Dendritic cell treated with granulocyte-macrophage colony-stimulating factor and Interleukin-4, amounts not matched to agents 40 ng/mL and 50 ng/mL, for 4 days (primary cell): ENCODE data around the gene TFAP2D.

ENCODE experiments used
- H3K27ac Mint-ChIP-seq: one replicate; pipeline ENCODE4 v1.8.0; 2022; ENCODE audit warnings: mild to moderate bottlenecking, mixed read lengths
- H3K27me3 Mint-ChIP-seq: one replicate; pipeline ENCODE4 v1.8.0; 2022; ENCODE audit warnings: mild to moderate bottlenecking, mixed read lengths
- H3K36me3 Mint-ChIP-seq: one replicate; pipeline ENCODE4 v1.8.0; 2022; ENCODE audit warnings: low read depth, mixed read lengths
- H3K4me1 Mint-ChIP-seq: one replicate; pipeline ENCODE4 v1.8.0; 2022; ENCODE audit warnings: low read depth, mixed read lengths
- H3K4me3 Mint-ChIP-seq: one replicate; pipeline ENCODE4 v1.8.0; 2022; ENCODE audit warnings: mild to moderate bottlenecking, moderate library complexity, mixed read lengths
- H3K9me3 Mint-ChIP-seq: one replicate; pipeline ENCODE4 v1.8.0; 2022; ENCODE audit warnings: mixed read lengths
- intact Hi-C: fragments of 100-400 bp; cut with micrococcal nuclease; formaldehyde crosslinking; loops from one replicate; pipeline ENCODE4 v1.15.0; 2022

TFAP2D gene

DNA sequence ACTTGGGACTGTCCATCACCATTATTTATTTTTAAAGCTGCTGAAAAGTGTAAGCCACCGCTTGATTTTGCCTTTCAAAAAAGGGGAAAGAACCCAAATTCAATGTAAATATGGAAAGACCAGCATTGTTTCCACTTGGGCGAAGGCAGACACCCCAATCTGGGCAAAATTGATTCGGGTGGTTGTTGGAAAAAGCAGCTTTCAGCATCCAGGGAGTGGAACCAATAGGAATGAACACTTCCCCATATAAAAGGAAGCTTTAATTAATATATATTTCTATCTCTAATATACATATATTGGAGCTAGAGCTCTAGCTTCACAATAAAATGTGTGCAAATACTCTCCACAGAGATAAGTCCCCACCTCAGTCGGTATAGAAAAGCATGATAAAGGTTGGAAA, at the start of gene TFAP2D:
TSS of gene TFAP2D (plus strand) at position 301 of the 400 bp plus-strand sequence. CDS start 530 bp downstream, outside the sequence.
- Mint-ChIP-seq H3K36me3 (no peaks in the 10 kb centered on the region), H3K27ac (no peak within 1 kb of the TSS), H3K4me3 (no peak within 1 kb of the TSS), H3K9me3 (peaks cover 2% of the 10 kb centered on the region), H3K4me1 (no peaks in the 10 kb centered on the region), H3K27me3 (peaks cover 91% of the 10 kb centered on the region)
- intact Hi-C loops, result no loop called here

DNA sequence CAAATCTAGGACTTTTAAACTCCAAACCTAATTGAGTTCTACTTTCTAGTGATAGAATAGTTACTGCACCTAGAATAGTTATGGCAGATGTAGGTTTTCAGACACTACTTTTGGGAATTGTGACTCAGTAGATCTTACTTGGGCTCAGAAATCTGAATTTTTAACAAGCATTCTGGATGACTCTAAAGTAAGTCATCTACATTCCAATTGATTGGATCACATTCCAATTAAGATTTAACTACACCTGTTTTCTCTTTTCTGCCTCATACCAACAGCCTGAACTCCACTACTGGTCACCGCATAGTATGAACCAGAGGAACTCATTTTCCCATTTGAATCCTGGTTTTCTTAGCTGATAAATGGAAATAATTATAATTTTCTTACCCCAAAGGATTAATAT, 49.5 kb upstream of the TFAP2D start:
- Mint-ChIP-seq H3K27me3 (no peaks in the 10 kb centered on the region), H3K27ac (no peak overlapping the region), H3K4me1 (no peaks in the 10 kb centered on the region), H3K36me3 (no peaks in the 10 kb centered on the region), H3K9me3 (no peaks in the 10 kb centered on the region), H3K4me3 (no peak overlapping the region)
- intact Hi-C loops, result no loop called here

DNA sequence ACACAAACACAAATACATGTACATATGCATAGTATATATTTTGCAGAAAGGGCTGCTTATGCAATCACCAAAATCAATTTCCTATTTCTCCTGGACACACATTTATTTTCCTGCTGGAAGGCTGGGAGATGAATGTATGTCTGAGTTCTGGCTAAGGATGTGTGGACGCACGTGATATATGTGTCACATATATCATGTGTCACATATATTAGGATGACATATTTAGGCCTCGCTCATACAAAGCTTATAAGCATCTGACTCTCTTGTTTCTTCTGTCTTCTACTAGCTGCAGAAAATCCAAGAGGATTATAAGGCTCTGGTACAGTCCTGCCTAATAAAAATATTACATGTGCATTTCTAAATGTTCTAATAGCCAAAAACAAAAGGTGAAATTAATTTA, 47.2 kb upstream of the TFAP2D start:
- no peak overlapping the region for H3K27ac Mint-ChIP-seq
- no peaks in the 10 kb centered on the region for H3K9me3 Mint-ChIP-seq
- H3K4me3 Mint-ChIP-seq, result no peak overlapping the region
- H3K27me3 Mint-ChIP-seq, result no peaks in the 10 kb centered on the region
- intact Hi-C loops, result no loop called here
- H3K4me1 Mint-ChIP-seq, result no peaks in the 10 kb centered on the region
- no peaks in the 10 kb centered on the region for H3K36me3 Mint-ChIP-seq

DNA sequence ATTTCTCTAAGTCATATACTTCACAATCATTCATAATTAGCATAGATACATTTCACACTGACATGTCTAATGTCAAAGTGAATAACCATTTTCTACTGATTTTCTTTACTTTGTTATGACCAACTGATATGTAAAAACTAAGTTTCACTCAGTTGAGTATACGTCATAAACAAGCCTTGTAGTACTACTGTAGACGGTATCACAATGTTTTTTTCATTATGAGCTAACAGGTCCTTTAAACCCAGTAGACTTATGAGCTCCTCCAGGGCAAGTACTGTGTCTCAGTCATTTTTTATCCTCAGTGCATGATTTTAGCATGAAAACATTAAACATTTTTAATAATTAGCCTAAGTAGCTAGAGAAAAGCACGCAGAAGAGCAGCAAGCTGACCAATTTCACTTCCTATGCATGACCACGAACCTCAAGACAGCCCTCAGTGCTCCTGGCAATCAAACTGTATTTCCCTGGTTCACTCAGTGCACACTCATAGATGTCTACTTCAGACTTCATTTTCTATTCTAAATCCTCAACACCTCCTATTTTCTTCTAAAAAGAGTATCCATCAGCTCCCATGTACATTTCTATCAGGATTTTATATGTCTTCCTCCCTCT, 32.0 kb upstream of the TFAP2D start:
- H3K4me3 Mint-ChIP-seq, result no peak overlapping the region
- H3K4me1 Mint-ChIP-seq, result no peaks in the 10 kb centered on the region
- no peaks in the 10 kb centered on the region for H3K9me3 Mint-ChIP-seq
- no peaks in the 10 kb centered on the region for H3K27me3 Mint-ChIP-seq
- no peaks in the 10 kb centered on the region for H3K36me3 Mint-ChIP-seq
- no peak overlapping the region for H3K27ac Mint-ChIP-seq
- intact Hi-C loops, result no loop called here

DNA sequence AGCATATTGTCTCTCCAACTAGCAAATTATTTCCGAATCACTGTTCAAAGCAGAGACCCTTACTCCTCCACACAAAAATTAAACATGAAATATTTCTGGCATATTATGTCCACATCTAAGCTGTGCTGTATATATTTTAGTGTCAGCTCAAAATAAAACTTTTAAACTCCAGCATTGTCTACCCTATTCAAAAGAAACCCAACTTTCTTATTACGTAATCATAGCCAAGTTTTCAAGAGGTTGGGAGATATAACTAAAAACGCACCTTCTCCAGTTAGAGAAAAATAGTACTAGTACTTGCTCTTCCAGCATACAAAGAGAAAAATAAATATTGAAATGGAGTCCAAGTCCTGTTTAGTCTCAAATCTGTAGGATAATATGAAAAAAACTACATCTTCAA, 24.1 kb upstream of the TFAP2D start:
- intact Hi-C loops, result no loop called here
- Mint-ChIP-seq H3K27ac (no peak overlapping the region), H3K27me3 (no peaks in the 10 kb centered on the region), H3K4me3 (no peak overlapping the region), H3K9me3 (no peaks in the 10 kb centered on the region), H3K36me3 (no peaks in the 10 kb centered on the region), H3K4me1 (no peaks in the 10 kb centered on the region)

DNA sequence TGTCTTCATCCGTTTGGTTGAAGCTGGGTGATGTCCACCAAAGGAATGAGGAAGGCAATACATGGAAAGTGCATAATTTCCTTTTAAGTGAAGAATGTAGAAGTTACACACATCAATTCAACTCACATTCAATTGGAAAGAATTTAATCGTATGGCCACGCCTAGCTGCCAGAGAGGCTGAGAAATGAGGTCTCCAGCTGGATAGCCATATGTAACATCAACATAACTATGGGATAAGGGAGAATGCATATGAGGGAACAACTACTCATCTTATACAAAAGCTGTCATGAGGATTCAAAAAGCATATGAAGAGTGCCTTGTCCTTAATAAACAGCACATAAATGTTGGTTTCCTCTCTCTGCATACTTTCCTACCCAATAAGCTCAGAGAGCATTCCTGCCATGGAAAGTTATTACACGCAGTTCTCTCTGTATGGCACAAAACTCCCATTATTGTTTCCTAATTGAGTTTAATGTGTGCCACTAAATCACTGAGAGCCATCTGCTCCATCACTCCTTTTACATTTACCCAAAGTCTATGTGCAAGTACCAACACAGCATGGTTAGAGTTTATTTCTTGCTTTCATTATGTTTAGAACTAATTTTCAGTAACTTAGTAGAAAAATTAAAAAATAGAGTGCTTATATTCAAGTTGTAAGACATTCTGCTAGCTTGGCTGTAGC, 21.4 kb upstream of the TFAP2D start:
- Mint-ChIP-seq H3K9me3 (no peaks in the 10 kb centered on the region), H3K36me3 (no peaks in the 10 kb centered on the region), H3K27ac (no peak overlapping the region)

DNA sequence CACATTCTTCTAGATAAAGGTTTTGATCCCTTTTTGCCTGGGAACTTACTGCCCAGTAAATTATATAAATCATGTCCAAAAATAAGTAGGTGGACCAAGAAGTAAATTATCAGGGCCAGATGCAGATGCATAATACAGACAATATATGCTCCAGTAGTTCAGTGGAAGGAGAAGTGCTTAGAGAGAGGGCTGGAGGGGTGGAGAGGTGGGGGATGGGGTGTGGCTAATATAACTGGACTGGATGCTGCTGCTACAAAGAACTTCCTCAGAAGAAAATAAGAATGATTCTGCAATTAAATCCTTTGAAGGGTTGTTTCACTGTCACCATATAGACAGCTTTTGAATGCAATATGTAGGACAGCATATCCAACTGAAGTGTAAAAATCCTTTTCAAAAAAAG, 14.8 kb upstream of the TFAP2D start:
- Mint-ChIP-seq H3K4me3 (no peak overlapping the region), H3K27me3 (peaks cover 7% of the 10 kb centered on the region)

More for the DNA sequence above, 21.4 kb upstream of the TFAP2D start:
- Mint-ChIP-seq H3K4me1 (no peaks in the 10 kb centered on the region), H3K4me3 (no peak overlapping the region), H3K27me3 (no peaks in the 10 kb centered on the region)
- intact Hi-C loops, result no loop called here

DNA sequence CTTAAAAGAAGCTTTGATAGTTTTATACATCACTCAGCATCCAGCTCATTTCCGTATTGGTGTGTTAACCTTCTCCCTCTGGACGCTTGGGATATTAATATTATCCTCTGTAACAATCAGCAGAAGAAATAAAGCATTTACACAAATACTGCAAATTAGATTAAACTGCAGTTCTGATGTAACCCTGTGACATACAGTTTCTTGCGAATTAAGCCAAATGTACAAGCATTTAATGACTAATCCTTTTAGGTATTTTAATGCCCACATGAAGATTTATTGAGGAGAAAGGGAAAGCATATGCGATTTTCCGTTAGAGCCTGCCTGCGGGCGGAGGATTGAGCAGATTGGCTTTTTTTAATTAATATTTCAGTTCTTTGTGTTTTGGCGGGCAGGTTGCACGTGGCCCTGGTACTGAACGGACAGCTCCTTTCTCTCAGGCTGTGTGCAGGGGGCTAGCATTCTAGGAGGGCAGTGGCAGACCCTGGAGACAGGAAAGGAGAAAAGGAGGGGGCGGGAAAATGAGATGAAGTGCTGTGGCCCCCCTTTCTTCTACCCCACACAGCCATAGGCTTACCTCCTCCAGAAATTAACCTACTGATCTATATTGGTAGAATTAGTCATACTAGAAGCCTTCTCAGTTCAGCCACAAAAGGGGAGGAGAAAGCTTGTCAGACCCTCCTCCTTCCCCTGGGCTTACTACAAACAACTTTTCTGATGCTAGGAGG, 14.1 kb upstream of the TFAP2D start:
- peaks cover 7% of the 10 kb centered on the region for H3K27me3 Mint-ChIP-seq
- intact Hi-C loops, result no loop called here
- no peaks in the 10 kb centered on the region for H3K4me1 Mint-ChIP-seq
- no peaks in the 10 kb centered on the region for H3K36me3 Mint-ChIP-seq
- no peaks in the 10 kb centered on the region for H3K9me3 Mint-ChIP-seq
- H3K4me3 Mint-ChIP-seq, result no peak overlapping the region
- no peak overlapping the region for H3K27ac Mint-ChIP-seq

More for the DNA sequence above, 14.8 kb upstream of the TFAP2D start:
- no peaks in the 10 kb centered on the region for H3K36me3 Mint-ChIP-seq
- no peaks in the 10 kb centered on the region for H3K9me3 Mint-ChIP-seq
- no peaks in the 10 kb centered on the region for H3K4me1 Mint-ChIP-seq
- H3K27ac Mint-ChIP-seq, result no peak overlapping the region
- intact Hi-C loops, result no loop called here

DNA sequence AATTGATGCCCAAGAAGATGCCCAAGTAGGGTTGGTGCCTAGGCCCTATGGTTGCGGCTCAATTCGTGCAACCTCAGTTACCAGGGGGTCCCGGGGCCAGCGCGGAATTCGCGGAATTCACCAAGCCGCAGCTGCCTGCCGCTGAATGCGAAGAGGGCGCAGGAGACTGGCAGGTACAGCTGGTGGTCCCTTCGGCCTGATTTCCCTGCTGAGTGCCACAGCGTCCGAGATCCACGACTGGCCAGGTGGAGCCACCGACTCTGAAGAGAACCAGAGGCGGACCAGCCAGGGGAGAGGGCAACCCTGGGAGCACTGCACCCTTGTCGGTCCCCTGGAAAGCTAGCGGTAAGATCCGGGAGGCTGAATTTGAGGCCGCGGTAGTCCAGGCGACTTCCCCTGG, 6.8 kb upstream of the TFAP2D start:
- Mint-ChIP-seq H3K27me3 (peaks cover 64% of the 10 kb centered on the region), H3K27ac (no peak overlapping the region), H3K4me1 (no peaks in the 10 kb centered on the region), H3K4me3 (no peak overlapping the region), H3K9me3 (peaks cover 8% of the 10 kb centered on the region), H3K36me3 (no peaks in the 10 kb centered on the region)
- intact Hi-C loops, result no loop called here

DNA sequence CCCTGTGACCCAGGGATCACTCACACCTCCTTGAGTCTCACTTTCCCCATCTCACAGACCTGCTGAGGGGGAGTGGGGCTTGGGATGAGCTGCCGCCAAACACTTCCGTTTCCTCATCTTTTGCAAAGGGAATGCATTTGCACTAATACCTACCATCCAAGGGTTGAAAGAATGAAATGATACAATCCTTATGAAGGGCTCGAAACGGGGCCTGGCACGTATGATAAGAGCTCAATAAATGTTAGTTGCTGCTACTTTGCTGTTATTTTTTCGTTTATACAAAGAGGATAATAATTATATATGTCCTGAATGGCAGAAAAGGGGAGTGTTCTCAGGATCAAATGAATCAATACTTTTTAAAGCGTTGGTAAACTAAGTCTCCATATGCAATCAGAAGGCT, 6.1 kb upstream of the TFAP2D start:
- peaks cover 70% of the 10 kb centered on the region for H3K27me3 Mint-ChIP-seq
- H3K4me1 Mint-ChIP-seq, result no peaks in the 10 kb centered on the region
- no peak overlapping the region for H3K4me3 Mint-ChIP-seq

DNA sequence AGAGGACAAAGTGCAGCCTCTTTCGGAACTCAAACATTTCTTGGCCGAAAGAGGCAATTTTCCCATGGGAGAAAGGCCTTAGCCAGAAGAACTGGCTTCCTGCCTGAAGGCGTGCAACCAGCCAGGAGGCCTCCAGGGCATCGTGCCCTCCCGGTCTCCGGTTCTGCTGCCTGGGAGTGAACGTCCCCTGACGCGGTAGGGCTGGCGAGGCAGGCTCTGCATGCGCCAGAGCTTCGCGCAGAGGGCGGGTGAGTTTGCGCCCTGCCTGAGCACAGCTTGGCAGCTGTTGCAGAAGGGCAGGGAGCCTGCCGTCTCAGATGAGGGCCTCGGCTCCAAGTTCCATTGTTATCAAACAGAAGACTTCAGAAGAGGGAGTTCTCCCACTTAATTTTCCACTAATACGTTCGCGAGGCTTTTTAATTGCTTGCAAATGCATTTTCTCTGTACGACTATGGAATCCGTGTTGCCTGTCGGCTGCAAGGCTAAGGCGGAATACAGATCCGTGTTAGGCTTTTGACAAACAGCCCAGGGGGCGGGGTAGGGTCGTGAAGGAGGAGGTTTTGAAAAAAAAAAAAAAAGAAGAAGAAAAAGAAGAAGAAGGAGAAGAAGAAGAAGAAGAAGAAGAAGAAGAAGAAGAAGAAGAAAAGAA, 5.5 kb upstream of the TFAP2D start:
- H3K27ac Mint-ChIP-seq, result no peak overlapping the region
- H3K4me3 Mint-ChIP-seq, result no peak overlapping the region
- no peaks in the 10 kb centered on the region for H3K4me1 Mint-ChIP-seq
- intact Hi-C loops, result no loop called here
- H3K9me3 Mint-ChIP-seq, result peaks cover 8% of the 10 kb centered on the region
- peaks cover 75% of the 10 kb centered on the region for H3K27me3 Mint-ChIP-seq
- no peaks in the 10 kb centered on the region for H3K36me3 Mint-ChIP-seq

More for the DNA sequence above, 6.1 kb upstream of the TFAP2D start:
- no peak overlapping the region for H3K27ac Mint-ChIP-seq
- no peaks in the 10 kb centered on the region for H3K36me3 Mint-ChIP-seq
- peaks cover 8% of the 10 kb centered on the region for H3K9me3 Mint-ChIP-seq
- intact Hi-C loops, result no loop called here

DNA sequence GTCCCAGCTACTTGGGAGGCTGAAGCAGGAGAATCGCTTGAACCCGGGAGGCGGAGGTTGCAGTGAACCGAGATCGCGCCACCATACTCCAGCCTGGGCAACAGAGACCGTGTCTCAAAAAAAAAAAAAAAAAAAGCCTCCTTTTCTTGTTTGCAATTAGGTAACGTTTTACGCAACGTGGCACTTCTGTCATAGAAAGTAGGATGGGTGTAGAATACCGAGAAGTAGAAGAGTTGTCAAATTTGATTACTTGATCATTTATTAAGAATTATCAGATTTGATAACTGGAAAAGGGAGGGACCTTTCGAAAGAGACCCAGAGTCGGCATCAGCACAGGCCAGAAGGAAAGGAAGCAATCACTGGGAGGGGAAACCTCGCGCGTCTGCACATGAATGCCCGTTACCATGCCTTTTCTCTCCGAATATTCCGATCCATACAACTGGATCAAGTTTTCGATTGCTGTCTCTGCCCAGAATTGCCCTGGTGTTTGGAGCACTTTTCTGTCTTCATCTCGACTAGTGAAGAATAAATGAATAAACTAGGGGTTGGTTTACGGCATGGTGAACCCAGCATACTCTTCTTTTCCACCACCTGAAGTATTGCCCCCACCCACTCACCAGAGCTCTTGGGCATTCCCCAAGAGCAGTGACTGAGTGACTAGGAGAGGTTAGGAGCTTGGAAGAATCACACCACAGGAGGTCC, 4.5 kb upstream of the TFAP2D start:
- H3K27ac Mint-ChIP-seq, result no peak overlapping the region
- H3K36me3 Mint-ChIP-seq, result no peaks in the 10 kb centered on the region
- H3K4me3 Mint-ChIP-seq, result no peak overlapping the region
- no peaks in the 10 kb centered on the region for H3K4me1 Mint-ChIP-seq
- intact Hi-C loops, result no loop called here
- H3K27me3 Mint-ChIP-seq, result peaks cover 81% of the 10 kb centered on the region
- H3K9me3 Mint-ChIP-seq, result peaks cover 8% of the 10 kb centered on the region

DNA sequence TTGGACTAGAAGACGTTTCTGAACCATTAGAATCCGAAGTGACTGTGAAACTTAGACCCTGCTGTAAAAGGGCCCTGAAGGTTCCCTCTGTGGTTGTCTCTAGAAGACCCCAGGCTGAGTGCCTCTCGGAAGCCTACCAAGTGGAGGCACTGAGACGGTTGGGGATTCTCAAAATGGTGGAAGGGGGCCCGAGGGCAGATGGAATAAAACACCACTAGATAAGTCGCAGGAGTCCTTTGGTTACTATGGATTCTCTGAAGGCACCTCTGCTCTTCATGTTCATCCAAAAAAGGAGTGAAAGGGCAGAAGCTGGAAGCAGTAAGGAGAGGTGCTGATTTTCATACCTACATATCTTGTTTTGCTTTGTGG, 4.0 kb upstream of the TFAP2D start:
- Mint-ChIP-seq H3K27me3 (peaks cover 87% of the 10 kb centered on the region), H3K4me3 (no peak overlapping the region)
- intact Hi-C loops, result no loop called here

DNA sequence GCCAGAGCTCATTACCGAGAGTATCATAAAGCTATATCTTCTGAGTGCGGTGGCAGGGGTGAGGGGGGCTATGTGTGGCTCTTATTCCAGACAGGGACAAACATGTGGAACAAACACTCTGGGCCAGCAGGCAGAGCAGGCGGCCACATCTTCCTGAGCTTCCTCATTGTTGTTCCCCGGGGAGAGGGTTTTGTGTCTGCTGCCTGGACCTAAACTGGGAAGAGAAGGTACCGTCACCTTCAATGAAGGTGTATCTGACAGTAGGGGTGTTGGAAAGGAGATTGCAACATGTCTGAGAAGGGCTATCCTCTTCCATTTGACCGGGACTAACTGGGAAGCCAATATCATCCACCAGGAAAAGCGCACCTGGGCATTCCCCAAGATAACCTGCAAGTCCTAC, 1.6 kb upstream of the TFAP2D start:
- Mint-ChIP-seq H3K4me1 (no peaks in the 10 kb centered on the region), H3K36me3 (no peaks in the 10 kb centered on the region), H3K9me3 (peaks cover 8% of the 10 kb centered on the region), H3K27ac (no peak overlapping the region), H3K4me3 (no peak overlapping the region), H3K27me3 (peaks cover 95% of the 10 kb centered on the region)
- intact Hi-C loops, result no loop called here

More for the DNA sequence above, 4.0 kb upstream of the TFAP2D start:
- Mint-ChIP-seq H3K36me3 (no peaks in the 10 kb centered on the region), H3K9me3 (peaks cover 8% of the 10 kb centered on the region), H3K4me1 (no peaks in the 10 kb centered on the region), H3K27ac (no peak overlapping the region)
